ENCODE results near the gene MIX23.
"Not testable (repeated sequence)": the region's sequence is repeated elsewhere in the genome, so short reads cannot be mapped to it uniquely, and the experiment has no call there.

DNA sequence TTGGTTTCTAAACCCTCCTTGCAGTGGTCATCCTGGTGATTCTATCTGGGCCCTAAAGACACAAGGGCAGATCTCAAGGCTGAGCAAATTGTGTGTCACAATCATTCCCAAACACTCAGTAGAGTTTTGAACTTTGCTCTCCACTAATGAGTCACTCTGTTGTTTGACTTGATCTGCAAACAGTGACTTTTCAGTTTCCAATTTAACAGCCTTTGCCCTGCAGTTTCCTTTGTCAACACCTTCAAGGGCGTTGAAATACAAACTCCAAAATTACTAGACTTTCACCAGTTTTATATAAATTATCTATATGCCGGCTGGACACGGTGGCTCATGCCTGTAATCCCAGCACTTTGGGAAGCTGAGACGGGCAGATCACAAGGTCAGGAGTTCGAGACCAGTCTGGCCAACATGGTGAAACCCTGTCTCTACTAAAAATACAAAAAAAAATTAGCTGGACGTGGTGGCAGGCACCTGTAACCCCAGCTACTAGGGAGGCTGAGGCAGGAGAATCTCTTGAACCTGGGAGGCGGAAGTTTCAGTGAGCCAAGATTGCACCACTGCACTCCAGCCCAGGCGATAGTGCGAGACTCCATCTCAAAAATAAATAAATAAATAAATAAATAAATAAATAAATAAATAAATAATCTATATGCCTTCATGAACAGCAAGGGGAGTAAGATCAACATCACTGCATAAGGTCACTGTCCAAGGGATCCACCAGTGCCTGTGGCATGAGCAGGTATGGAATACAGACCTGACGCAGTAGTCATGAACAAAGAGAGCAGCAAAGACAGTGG is 17.3 kb downstream of the MIX23 start:
- TF ChIP-seq POLR2A (IDR thresholded peaks at IDR 0.05), result not testable (repeated sequence)
- TF ChIP-seq, protein P1, sequence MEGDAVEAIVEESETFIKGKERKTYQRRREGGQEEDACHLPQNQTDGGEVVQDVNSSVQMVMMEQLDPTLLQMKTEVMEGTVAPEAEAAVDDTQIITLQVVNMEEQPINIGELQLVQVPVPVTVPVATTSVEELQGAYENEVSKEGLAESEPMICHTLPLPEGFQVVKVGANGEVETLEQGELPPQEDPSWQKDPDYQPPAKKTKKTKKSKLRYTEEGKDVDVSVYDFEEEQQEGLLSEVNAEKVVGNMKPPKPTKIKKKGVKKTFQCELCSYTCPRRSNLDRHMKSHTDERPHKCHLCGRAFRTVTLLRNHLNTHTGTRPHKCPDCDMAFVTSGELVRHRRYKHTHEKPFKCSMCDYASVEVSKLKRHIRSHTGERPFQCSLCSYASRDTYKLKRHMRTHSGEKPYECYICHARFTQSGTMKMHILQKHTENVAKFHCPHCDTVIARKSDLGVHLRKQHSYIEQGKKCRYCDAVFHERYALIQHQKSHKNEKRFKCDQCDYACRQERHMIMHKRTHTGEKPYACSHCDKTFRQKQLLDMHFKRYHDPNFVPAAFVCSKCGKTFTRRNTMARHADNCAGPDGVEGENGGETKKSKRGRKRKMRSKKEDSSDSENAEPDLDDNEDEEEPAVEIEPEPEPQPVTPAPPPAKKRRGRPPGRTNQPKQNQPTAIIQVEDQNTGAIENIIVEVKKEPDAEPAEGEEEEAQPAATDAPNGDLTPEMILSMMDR (IDR thresholded peaks at IDR 0.05), result not testable (repeated sequence)
